ENCODE data around the gene CHAF1A. TPM values are rescaled to one million over a fixed set of nuclear protein-coding genes. Genes with fewer than 3 reads are reported as not detected.

Gene CHAF1A
- total and polyA plus RNA-seq, 4 donors = 1.0 to 20.8 (median 2.5) TPM

DNA sequence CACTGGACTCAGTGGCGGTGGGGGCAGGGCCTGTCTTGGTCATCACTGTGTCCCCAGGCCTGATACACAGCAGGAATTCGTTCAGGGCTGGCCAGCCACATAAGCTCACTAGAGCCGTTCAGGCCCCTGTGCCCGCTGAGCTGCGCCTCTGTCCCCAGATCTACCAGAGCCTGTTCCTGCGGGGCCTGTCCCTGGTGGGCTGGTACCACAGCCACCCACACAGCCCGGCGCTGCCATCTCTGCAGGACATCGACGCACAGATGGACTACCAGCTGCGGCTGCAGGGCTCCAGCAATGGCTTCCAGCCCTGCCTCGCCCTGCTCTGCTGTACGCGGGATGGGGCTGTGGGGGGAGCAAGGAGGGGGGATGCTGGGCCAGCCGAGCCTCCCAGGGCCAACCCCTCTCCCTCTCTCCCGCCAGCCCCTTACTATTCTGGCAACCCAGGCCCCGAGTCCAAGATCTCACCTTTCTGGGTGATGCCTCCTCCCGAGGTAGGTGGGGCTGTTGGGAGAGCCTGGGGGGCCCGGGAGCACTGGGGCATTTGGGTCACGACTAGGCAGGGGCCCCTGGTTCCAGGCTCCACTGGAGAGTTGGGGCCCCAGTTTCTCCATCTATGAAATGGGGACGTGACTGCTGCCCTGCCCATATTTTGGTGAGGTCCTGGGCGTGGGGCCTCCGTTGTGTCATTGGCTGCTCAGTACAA, 45.2 kb upstream of the CHAF1A start (continued):
- TF ChIP-seq, protein P1, sequence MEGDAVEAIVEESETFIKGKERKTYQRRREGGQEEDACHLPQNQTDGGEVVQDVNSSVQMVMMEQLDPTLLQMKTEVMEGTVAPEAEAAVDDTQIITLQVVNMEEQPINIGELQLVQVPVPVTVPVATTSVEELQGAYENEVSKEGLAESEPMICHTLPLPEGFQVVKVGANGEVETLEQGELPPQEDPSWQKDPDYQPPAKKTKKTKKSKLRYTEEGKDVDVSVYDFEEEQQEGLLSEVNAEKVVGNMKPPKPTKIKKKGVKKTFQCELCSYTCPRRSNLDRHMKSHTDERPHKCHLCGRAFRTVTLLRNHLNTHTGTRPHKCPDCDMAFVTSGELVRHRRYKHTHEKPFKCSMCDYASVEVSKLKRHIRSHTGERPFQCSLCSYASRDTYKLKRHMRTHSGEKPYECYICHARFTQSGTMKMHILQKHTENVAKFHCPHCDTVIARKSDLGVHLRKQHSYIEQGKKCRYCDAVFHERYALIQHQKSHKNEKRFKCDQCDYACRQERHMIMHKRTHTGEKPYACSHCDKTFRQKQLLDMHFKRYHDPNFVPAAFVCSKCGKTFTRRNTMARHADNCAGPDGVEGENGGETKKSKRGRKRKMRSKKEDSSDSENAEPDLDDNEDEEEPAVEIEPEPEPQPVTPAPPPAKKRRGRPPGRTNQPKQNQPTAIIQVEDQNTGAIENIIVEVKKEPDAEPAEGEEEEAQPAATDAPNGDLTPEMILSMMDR (IDR thresholded peaks at IDR 0.05; ENCODE audit: low read depth, low read length, missing input control) = no peak

DNA sequence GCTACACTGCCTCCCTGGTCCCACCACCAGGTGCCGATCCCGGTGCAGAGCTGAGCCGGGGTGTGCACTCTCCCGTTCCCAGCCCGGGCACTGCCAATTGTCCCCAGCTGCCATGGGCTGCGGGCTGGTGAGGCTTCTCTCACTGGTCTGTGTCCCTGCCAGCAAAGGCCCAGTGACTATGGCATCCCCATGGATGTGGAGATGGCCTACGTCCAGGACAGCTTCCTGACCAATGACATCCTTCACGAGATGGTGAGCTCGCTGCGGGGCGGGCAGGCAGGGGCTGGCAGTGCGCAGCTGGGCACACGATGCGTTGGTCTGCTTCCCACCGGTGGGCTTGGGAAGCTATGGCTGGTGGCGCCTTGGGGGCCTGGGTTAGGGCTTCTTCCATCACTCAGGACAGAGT, 44.5 kb upstream of the CHAF1A start:
- no peak overlapping the region for H3K27ac ChIP-seq (ENCODE audit: low read depth in 1 of 2, low read length in 2 of 2)
- DNase-seq (ENCODE audit: low spot score) = no peak
- TF ChIP-seq EGR1 (IDR thresholded peaks at IDR 0.05; ENCODE audit: low read depth in 2 of 2) (no peak), FOXA2 (IDR thresholded peaks at IDR 0.05) (no peak), GABPA (IDR thresholded peaks at IDR 0.05 in 1 of 2, conservative IDR thresholded peaks at IDR 0.05 in 1 of 2) (no peak), RAD21 (IDR thresholded peaks at IDR 0.05) (no peak), HNF4G (IDR thresholded peaks at IDR 0.05) (no peak), FOXA1 (IDR thresholded peaks at IDR 0.05) (no peak), TAF1 (conservative IDR thresholded peaks at IDR 0.05) (no peak), SP1 (IDR thresholded peaks at IDR 0.05) (no peak), YY1 (IDR thresholded peaks at IDR 0.05) (no peak)
- TF ChIP-seq, protein P2, sequence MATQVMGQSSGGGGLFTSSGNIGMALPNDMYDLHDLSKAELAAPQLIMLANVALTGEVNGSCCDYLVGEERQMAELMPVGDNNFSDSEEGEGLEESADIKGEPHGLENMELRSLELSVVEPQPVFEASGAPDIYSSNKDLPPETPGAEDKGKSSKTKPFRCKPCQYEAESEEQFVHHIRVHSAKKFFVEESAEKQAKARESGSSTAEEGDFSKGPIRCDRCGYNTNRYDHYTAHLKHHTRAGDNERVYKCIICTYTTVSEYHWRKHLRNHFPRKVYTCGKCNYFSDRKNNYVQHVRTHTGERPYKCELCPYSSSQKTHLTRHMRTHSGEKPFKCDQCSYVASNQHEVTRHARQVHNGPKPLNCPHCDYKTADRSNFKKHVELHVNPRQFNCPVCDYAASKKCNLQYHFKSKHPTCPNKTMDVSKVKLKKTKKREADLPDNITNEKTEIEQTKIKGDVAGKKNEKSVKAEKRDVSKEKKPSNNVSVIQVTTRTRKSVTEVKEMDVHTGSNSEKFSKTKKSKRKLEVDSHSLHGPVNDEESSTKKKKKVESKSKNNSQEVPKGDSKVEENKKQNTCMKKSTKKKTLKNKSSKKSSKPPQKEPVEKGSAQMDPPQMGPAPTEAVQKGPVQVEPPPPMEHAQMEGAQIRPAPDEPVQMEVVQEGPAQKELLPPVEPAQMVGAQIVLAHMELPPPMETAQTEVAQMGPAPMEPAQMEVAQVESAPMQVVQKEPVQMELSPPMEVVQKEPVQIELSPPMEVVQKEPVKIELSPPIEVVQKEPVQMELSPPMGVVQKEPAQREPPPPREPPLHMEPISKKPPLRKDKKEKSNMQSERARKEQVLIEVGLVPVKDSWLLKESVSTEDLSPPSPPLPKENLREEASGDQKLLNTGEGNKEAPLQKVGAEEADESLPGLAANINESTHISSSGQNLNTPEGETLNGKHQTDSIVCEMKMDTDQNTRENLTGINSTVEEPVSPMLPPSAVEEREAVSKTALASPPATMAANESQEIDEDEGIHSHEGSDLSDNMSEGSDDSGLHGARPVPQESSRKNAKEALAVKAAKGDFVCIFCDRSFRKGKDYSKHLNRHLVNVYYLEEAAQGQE (IDR thresholded peaks at IDR 0.05) = no peak
- TF ChIP-seq, protein P3, sequence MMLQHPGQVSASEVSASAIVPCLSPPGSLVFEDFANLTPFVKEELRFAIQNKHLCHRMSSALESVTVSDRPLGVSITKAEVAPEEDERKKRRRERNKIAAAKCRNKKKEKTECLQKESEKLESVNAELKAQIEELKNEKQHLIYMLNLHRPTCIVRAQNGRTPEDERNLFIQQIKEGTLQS (IDR thresholded peaks at IDR 0.05) = no peak
- 89% methylated on average over 16 of the region's 16 CpGs for WGBS
- no peaks in the 10 kb centered on the region for H3K9me3 ChIP-seq (ENCODE audit: control insufficient read depth in 4 of 4, low read length in 3 of 4)
- no peaks in the 10 kb centered on the region for H3K27me3 ChIP-seq (ENCODE audit: control insufficient read depth in 4 of 4, insufficient read depth in 4 of 4, low read length in 3 of 4)
- no peak overlapping the region for H3K4me3 ChIP-seq (ENCODE audit: low read depth in 1 of 3, low read length in 3 of 3)
- H3K36me3 ChIP-seq (ENCODE audit: control insufficient read depth in 4 of 4, insufficient read depth in 3 of 4, low read depth in 1 of 4, low read length in 3 of 4) = peaks cover 4 to 43% (median 23%) of the 10 kb centered on the region in 4 donors
- H3K4me1 ChIP-seq (ENCODE audit: control insufficient read depth in 4 of 4, insufficient read depth in 4 of 4, low read length in 3 of 4) = peaks cover 0 to 4% (median 0%) of the 10 kb centered on the region in 4 donors
- H3K9ac ChIP-seq (ENCODE audit: low read depth in 1 of 2, low read length in 2 of 2) = no peak overlapping the region

DNA sequence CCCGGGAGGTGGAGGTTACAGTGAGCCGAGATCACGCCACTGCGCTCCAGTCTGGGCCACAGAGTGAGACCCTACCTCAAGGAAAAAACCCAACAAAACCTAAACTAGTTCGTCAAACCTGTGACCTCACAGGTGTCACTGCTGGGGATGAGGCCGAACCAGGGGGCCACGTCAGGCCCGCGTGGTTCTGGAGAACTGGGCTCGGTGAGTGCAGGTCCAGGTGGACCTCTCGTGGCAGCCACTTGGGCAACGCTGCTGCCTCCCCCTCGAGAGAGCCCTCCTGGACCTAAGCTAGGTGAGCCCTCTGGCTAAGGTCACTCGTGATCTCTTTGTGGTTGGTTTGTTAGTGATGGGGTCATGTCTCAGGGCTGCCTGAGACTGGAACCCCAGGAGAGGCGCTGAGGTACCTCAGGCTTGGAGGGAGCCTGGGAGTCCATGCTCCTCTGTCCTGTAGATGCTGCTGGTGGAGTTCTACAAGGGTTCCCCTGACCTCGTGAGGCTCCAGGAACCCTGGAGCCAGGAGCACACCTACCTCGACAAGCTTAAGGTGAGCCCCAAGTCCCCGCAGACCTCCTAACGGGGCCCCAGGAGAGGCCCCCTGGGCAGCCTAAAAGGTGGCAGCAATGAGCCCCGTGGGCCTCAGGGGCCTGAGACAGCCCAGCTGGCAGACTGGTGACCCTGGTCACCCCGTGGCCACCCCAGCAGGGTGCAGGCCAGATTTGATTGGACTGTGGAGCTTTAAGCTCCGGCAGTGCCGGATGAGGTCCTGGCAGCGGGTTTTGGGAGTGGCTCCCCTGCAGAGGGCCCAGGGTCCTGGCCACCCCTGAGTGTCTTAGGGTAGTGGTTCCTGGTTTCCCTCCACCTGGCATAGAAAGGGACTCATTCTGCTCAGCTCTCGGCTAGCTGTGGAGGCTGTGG, 43.5 kb upstream of the CHAF1A start:
- no peak overlapping the region for H3K27ac ChIP-seq (ENCODE audit: low read depth in 1 of 2, low read length in 2 of 2)
- no peaks in the 10 kb centered on the region for H3K27me3 ChIP-seq (ENCODE audit: control insufficient read depth in 4 of 4, insufficient read depth in 4 of 4, low read length in 3 of 4)
- no peak overlapping the region for H3K4me3 ChIP-seq (ENCODE audit: low read depth in 1 of 3, low read length in 3 of 3)
- H3K9ac ChIP-seq (ENCODE audit: low read depth in 1 of 2, low read length in 2 of 2) = no peak overlapping the region
- peak; percentile 30 for DNase-seq (ENCODE audit: low spot score)
- WGBS = 86% methylated on average over 25 of the region's 25 CpGs
- peaks cover 0 to 4% (median 0%) of the 10 kb centered on the region in 4 donors for H3K4me1 ChIP-seq (ENCODE audit: control insufficient read depth in 4 of 4, insufficient read depth in 4 of 4, low read length in 3 of 4)
- H3K9me3 ChIP-seq (ENCODE audit: control insufficient read depth in 4 of 4, low read length in 3 of 4) = no peaks in the 10 kb centered on the region
- peaks cover 4 to 52% (median 27%) of the 10 kb centered on the region in 4 donors for H3K36me3 ChIP-seq (ENCODE audit: control insufficient read depth in 4 of 4, insufficient read depth in 3 of 4, low read depth in 1 of 4, low read length in 3 of 4)
- TF ChIP-seq, protein P2 (IDR thresholded peaks at IDR 0.05) = no peak
- TF ChIP-seq NR2F2 (IDR thresholded peaks at IDR 0.05) (no peak), SP1 (IDR thresholded peaks at IDR 0.05) (no peak), TAF1 (conservative IDR thresholded peaks at IDR 0.05) (no peak), GABPA (IDR thresholded peaks at IDR 0.05 in 1 of 2, conservative IDR thresholded peaks at IDR 0.05 in 1 of 2) (no peak)
- TF ChIP-seq, protein P1 (IDR thresholded peaks at IDR 0.05; ENCODE audit: low read depth, low read length, missing input control) = no peak
- TF ChIP-seq, protein P3 (IDR thresholded peaks at IDR 0.05) = no peak
- TF ChIP-seq, protein P4, sequence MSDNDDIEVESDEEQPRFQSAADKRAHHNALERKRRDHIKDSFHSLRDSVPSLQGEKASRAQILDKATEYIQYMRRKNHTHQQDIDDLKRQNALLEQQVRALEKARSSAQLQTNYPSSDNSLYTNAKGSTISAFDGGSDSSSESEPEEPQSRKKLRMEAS (IDR thresholded peaks at IDR 0.05) = no peak
